GM23338 (cell line): ENCODE measurements around the gene CYP4F2. TPM values are rescaled to one million over a fixed set of nuclear protein-coding genes. Genes with fewer than 3 reads are reported as not detected.

Experiments
- ATAC-seq: fragments of 200-7000 bp; cut with Tn5 transposase; 3 replicates; pipeline ENCODE4 v1.9.1; 2020
- DNase-seq: peaks from one replicate; pipeline ENCODE4 v3.0.0-alpha.2; 2015; ENCODE audit warnings: low spot score
- H2AFZ ChIP-seq: fragments of 200-600 bp; sonication (generic); 2 replicates; pipeline ENCODE4 v1.8.0; 2016; ENCODE audit warnings: antibody characterized with exemption, mild to moderate bottlenecking, moderate library complexity
- H3F3A ChIP-seq: fragments of 200-600 bp; sonication (generic); replicated peaks from 2 replicates; pipeline ENCODE4 v1.8.0; 2017; ENCODE audit warnings: antibody characterized with exemption, mixed run types, low read depth
- H3K27ac ChIP-seq: fragments of 200-600 bp; sonication (generic); 2 replicates; pipeline ENCODE4 v1.6.1; 2016; ENCODE audit warnings: low read depth
- H3K27me3 ChIP-seq: fragments of 200-600 bp; sonication (generic); 2 replicates; pipeline ENCODE4 v1.8.0; 2016; ENCODE audit warnings: mild to moderate bottlenecking, mixed run types, moderate library complexity; ENCODE audit not compliant: insufficient read depth
- H3K36me3 ChIP-seq: fragments of 200-600 bp; sonication (generic); 2 replicates; pipeline ENCODE4 v1.8.0; 2016; ENCODE audit warnings: mild to moderate bottlenecking; ENCODE audit not compliant: insufficient read depth
- H3K4me1 ChIP-seq: fragments of 200-600 bp; sonication (generic); 2 replicates; pipeline ENCODE4 v1.8.0; 2016; ENCODE audit warnings: mild to moderate bottlenecking, moderate library complexity; ENCODE audit not compliant: insufficient read depth
- H3K4me2 ChIP-seq: fragments of 200-600 bp; sonication (generic); 2 replicates; pipeline ENCODE4 v1.7.1; 2017; ENCODE audit warnings: mixed run types
- H3K4me3 ChIP-seq: fragments of 200-600 bp; sonication (generic); 2 replicates; pipeline ENCODE4 v1.6.1; 2016; ENCODE audit warnings: mixed run types
- H3K79me2 ChIP-seq: fragments of 200-600 bp; sonication (generic); replicated peaks from 2 replicates; pipeline ENCODE4 v1.8.0; 2017; ENCODE audit warnings: mild to moderate bottlenecking; ENCODE audit not compliant: insufficient read depth
- H3K9me2 ChIP-seq: fragments of 200-600 bp; sonication (generic); 2 replicates; pipeline ENCODE4 v1.8.0; 2017; ENCODE audit not compliant: insufficient read depth
- H4K20me1 ChIP-seq: fragments of 200-600 bp; sonication (generic); replicated peaks from 2 replicates; pipeline ENCODE4 v1.8.0; 2017; ENCODE audit warnings: mild to moderate bottlenecking; ENCODE audit not compliant: insufficient read depth
- H3K27ac Mint-ChIP-seq: 2 replicates; pipeline ENCODE4 v1.8.0; 2020; ENCODE audit warnings: inconsistent platforms, mild to moderate bottlenecking, moderate library complexity, mixed read lengths
- H3K27me3 Mint-ChIP-seq: 3 replicates; pipeline ENCODE4 v1.8.0; 2022; ENCODE audit warnings: low read depth, mild to moderate bottlenecking, moderate library complexity, mixed read lengths, inconsistent platforms; ENCODE audit not compliant: insufficient read depth, poor library complexity
- H3K36me3 Mint-ChIP-seq: 3 replicates; pipeline ENCODE4 v1.8.0; 2021; ENCODE audit warnings: low read depth, mild to moderate bottlenecking, inconsistent platforms, moderate library complexity, mixed read lengths
- H3K4me1 Mint-ChIP-seq: 3 replicates; pipeline ENCODE4 v1.8.0; 2020; ENCODE audit warnings: mild to moderate bottlenecking, inconsistent platforms, mixed read lengths
- H3K4me3 Mint-ChIP-seq: 3 replicates; pipeline ENCODE4 v1.8.0; 2021; ENCODE audit warnings: moderate library complexity, mild to moderate bottlenecking, inconsistent platforms, mixed read lengths
- H3K9me3 Mint-ChIP-seq: 3 replicates; pipeline ENCODE4 v1.8.0; 2020; ENCODE audit warnings: moderate library complexity, mild to moderate bottlenecking, inconsistent platforms, mixed read lengths
- CREB1 ChIP-seq: fragments of 250-450 bp; sonication (Bioruptor Pico); IDR thresholded peaks from 2 replicates; pipeline ENCODE4 v1.5.0; 2020; ENCODE audit warnings: low read depth, mild to moderate bottlenecking, moderate library complexity
- ETS1 ChIP-seq: IDR thresholded peaks from 2 replicates; pipeline ENCODE4 v1.6.1; 2016; ENCODE audit warnings: antibody characterized with exemption
- EZH2 ChIP-seq: fragments of 200-600 bp; sonication (generic); IDR thresholded peaks from one replicate; pipeline ENCODE4 v1.8.0; 2017; ENCODE audit warnings: antibody characterized with exemption, mild to moderate bottlenecking, low read depth; ENCODE audit not compliant: unreplicated experiment
- EZH2phosphoT487 ChIP-seq: fragments of 200-600 bp; sonication (generic); IDR thresholded peaks from one replicate; pipeline ENCODE4 v1.8.1; 2018; ENCODE audit warnings: antibody characterized with exemption; ENCODE audit not compliant: unreplicated experiment
- JUNB ChIP-seq: IDR thresholded peaks from one replicate; pipeline ENCODE4 v1.6.1; 2016; ENCODE audit warnings: antibody characterized with exemption; ENCODE audit not compliant: unreplicated experiment
- NANOG ChIP-seq: IDR thresholded peaks from 2 replicates; pipeline ENCODE4 v1.6.1; 2016; ENCODE audit warnings: antibody characterized with exemption, borderline replicate concordance
- POLR2AphosphoS5 ChIP-seq: IDR thresholded peaks from 2 replicates; pipeline ENCODE4 v1.6.1; 2016; ENCODE audit warnings: antibody characterized with exemption, low read depth
- REST ChIP-seq: IDR thresholded peaks from one replicate; pipeline ENCODE4 v1.6.1; 2018; ENCODE audit warnings: antibody characterized with exemption; ENCODE audit not compliant: unreplicated experiment
- STAT1 ChIP-seq: IDR thresholded peaks from one replicate; pipeline ENCODE4 v1.6.1; 2016; ENCODE audit warnings: antibody characterized with exemption; ENCODE audit not compliant: unreplicated experiment
- ZNF114 ChIP-seq: fragments of 250-450 bp; sonication (Bioruptor Pico); IDR thresholded peaks from 2 replicates; pipeline ENCODE4 v1.5.0; 2020; ENCODE audit warnings: mild to moderate bottlenecking, moderate library complexity
- ZNF331 ChIP-seq: fragments of 250-450 bp; sonication (Bioruptor Pico); IDR thresholded peaks from 2 replicates; pipeline ENCODE4 v1.5.0; 2020; ENCODE audit warnings: low read depth, mild to moderate bottlenecking, moderate library complexity
- polyA plus RNA-seq: library from polyadenylated mRNA; unstranded; fragments of >200 nt; fragmentation: Nextera tagmentation; extraction: Ambion mirVana; gene quantifications from 2 replicates; pipeline ENCODE4 v1.2.1, GENCODE V29; 2016
- total RNA-seq: library from RNA; depleted of rRNA; stranded (reverse); fragments of >200 nt; shearing (Covaris generic); gene quantifications from 2 replicates; pipeline ENCODE4 v1.2.3, GENCODE V29; 2014
- TF ChIP-seq, protein P1 (sequence below), 2 experiments: fragments of 200-600 bp in 1 of 2; sonication (generic) in 1 of 2; conservative IDR thresholded peaks; 2 replicates each; pipeline versions ENCODE4 v1.5.1 to v1.6.1; 2016 to 2017; ENCODE audit warnings: antibody characterized with exemption in 2 of 2, low read depth in 2 of 2, mild to moderate bottlenecking in 2 of 2, moderate library complexity in 1 of 2

CYP4F2 gene
- total and polyA plus RNA-seq, 2 experiments from 2014 or later: not detected

DNA sequence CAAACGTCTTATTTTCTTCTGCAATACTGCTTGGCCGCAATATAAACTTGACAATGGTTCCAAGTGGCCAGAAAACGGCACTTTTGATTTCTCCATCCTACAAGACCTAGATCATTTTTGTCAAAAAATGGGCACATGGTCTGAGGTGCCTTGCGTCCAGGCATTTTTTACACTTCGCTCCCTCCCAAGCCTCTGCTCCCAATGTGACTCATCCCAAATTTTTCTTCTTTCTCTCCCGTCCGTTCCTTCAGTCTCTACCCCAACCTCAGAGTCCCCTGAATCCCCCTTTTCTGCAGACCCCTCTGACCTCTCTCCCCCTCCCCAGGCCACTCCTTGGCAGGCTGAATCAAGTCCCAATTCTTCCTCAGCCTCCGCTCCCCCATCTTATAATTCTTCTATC is 68.1 kb downstream of the CYP4F2 start:
- H3K36me3 Mint-ChIP-seq: peaks cover 25% of the 10 kb centered on the region
- H3K79me2 ChIP-seq: no peaks in the 10 kb centered on the region
- H2AFZ ChIP-seq: no peak overlapping the region
- H3K4me1 Mint-ChIP-seq: no peaks in the 10 kb centered on the region
- H3K9me3 Mint-ChIP-seq: no peaks in the 10 kb centered on the region; the same call in none of the 3 replicates
- H3K9me2 ChIP-seq: no peaks in the 10 kb centered on the region
- no peaks in the 10 kb centered on the region for H3K27me3 ChIP-seq
- H3K27ac ChIP-seq: no peak overlapping the region
- H3K27ac Mint-ChIP-seq: no peak overlapping the region
- no peaks in the 10 kb centered on the region for H3K4me1 ChIP-seq
- no peaks in the 10 kb centered on the region; the same call in 1 of the 2 replicates for H3K36me3 ChIP-seq
- no peak overlapping the region for H3K4me3 Mint-ChIP-seq
- ATAC-seq (no peak), DNase-seq (no peak)
- H3K27me3 Mint-ChIP-seq: peaks cover 4% of the 10 kb centered on the region
- H3K4me3 ChIP-seq: no peak overlapping the region
- no peak overlapping the region for H3K4me2 ChIP-seq
- H3F3A ChIP-seq: no peaks in the 10 kb centered on the region
- no peak for TF ChIP-seq NANOG
- TF ChIP-seq EZH2: no peak
- TF ChIP-seq, protein P1, sequence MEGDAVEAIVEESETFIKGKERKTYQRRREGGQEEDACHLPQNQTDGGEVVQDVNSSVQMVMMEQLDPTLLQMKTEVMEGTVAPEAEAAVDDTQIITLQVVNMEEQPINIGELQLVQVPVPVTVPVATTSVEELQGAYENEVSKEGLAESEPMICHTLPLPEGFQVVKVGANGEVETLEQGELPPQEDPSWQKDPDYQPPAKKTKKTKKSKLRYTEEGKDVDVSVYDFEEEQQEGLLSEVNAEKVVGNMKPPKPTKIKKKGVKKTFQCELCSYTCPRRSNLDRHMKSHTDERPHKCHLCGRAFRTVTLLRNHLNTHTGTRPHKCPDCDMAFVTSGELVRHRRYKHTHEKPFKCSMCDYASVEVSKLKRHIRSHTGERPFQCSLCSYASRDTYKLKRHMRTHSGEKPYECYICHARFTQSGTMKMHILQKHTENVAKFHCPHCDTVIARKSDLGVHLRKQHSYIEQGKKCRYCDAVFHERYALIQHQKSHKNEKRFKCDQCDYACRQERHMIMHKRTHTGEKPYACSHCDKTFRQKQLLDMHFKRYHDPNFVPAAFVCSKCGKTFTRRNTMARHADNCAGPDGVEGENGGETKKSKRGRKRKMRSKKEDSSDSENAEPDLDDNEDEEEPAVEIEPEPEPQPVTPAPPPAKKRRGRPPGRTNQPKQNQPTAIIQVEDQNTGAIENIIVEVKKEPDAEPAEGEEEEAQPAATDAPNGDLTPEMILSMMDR (conservative IDR thresholded peaks at IDR 0.05; ENCODE audit: low read depth in 2 of 2): no peak
- no peak for TF ChIP-seq REST
- TF ChIP-seq ETS1: no peak
- no peak for TF ChIP-seq POLR2AphosphoS5
- no peak for TF ChIP-seq CREB1 (CRISPR knock-in tag)
- no peak for TF ChIP-seq JUNB
- no peaks in the 10 kb centered on the region for H4K20me1 ChIP-seq

DNA sequence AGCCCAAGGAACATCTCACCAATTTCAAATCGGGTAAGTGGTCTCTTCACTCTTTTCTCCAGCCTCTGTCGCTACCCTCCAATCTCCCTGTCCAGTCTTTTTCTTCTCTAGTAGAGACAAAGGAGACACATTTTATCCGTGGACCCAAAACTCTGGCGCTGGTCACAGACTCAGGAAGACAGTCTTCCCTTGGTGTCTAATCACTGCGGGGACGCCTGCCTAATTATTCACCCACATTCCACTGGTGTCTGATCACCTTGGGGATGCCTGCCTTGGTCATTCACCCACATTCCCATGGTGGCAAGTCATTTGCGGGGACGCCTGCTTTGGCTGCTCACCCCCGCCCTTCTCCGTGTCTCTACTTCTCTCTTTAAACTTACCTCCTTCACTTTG is 68.6 kb downstream of the CYP4F2 start:
- Histone ChIP-seq H3K27me3 (no peaks in the 10 kb centered on the region), H3K9me2 (no peaks in the 10 kb centered on the region), H3K36me3 (no peaks in the 10 kb centered on the region; the same call in 1 of the 2 replicates), H3K79me2 (no peaks in the 10 kb centered on the region), H3F3A (no peaks in the 10 kb centered on the region), H3K27ac (no peak overlapping the region), H4K20me1 (no peaks in the 10 kb centered on the region), H2AFZ (no peak overlapping the region), H3K4me2 (no peak overlapping the region), H3K4me3 (no peak overlapping the region), H3K4me1 (no peaks in the 10 kb centered on the region)
- no peak for DNase-seq
- H3K27ac Mint-ChIP-seq: no peak overlapping the region
- ATAC-seq: no peak
- peaks cover 25% of the 10 kb centered on the region for H3K36me3 Mint-ChIP-seq
- H3K9me3 Mint-ChIP-seq: no peaks in the 10 kb centered on the region; the same call in none of the 3 replicates
- H3K4me1 Mint-ChIP-seq: no peaks in the 10 kb centered on the region
- no peak overlapping the region for H3K4me3 Mint-ChIP-seq
- peaks cover 4% of the 10 kb centered on the region for H3K27me3 Mint-ChIP-seq
- TF ChIP-seq JUNB: no peak
- TF ChIP-seq ETS1: no peak
- TF ChIP-seq EZH2phosphoT487: no peak
- no peak for TF ChIP-seq CREB1 (CRISPR knock-in tag)
- no peak for TF ChIP-seq REST
- no peak for TF ChIP-seq STAT1
- no peak for TF ChIP-seq EZH2
- no peak for TF ChIP-seq NANOG
- TF ChIP-seq ZNF331 (CRISPR knock-in tag): no peak
- TF ChIP-seq ZNF114: no peak
